ENCODE data around the gene FTSJ1. TPM values are rescaled to one million over a fixed set of nuclear protein-coding genes. Genes with fewer than 3 reads are reported as not detected.

Gene FTSJ1
- total and polyA plus RNA-seq, 2 of the 4 experiments (the other 2 are of a cell fraction) = 50.8 to 59.9 TPM

DNA sequence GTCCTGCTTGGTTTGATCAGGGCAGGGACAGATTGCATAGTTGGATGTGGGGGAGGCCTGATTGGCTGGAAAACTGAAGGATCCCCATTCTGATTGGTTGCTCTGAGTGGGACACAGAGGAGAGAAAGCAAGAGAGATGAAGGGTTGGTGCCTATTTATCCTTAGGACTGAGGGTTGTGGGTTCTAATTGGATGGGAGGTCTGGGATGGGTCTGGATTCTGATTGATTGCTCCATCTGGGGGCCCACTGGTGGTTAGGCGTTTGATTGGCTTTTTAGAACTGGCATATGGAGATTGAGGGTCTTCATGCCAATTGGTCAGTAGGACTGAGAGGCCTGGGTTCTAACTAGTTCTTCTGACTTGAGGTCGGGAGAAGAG is 45.0 kb downstream of the FTSJ1 start:
- 11% methylated on average over 1 of the region's 2 CpGs; no CpG with 5 or more reads in 1 of the 2 experiments for WGBS, 2 experiments (ENCODE audit: extremely low coverage in 2 of 2, insufficient read length in 1 of 2)
- H3K18ac ChIP-seq (ENCODE audit: low read depth, low read length) = no peak overlapping the region
- H3K9ac ChIP-seq (ENCODE audit: low read depth, low read length) = no peak overlapping the region
- no peak overlapping the region for H2BK15ac ChIP-seq (ENCODE audit: low read depth, low read length)
- intact Hi-C loops (cut with micrococcal nuclease) = no loop called here
- 0 out of 2 replicates have a peak, but pooled peaks cover 3% of the 10 kb centered on the region for H3K9me1 ChIP-seq (ENCODE audit: insufficient read depth, low read length)
- H2BK120ac ChIP-seq (ENCODE audit: low read depth, low read length) = no peak overlapping the region
- H3K27ac ChIP-seq (ENCODE audit: insufficient read depth, low read length) = no peak overlapping the region
- peak overlapping the region; percentile 23 for H2AK9ac ChIP-seq (replicated peaks; ENCODE audit: low read depth, low read length, poor library complexity)
- ChIA-PET CTCF (no interaction called here), POLR2A (ENCODE audit: unreplicated experiment) (no interaction called here)
- DNase-seq = no peak
- TF ChIP-seq, protein P1, sequence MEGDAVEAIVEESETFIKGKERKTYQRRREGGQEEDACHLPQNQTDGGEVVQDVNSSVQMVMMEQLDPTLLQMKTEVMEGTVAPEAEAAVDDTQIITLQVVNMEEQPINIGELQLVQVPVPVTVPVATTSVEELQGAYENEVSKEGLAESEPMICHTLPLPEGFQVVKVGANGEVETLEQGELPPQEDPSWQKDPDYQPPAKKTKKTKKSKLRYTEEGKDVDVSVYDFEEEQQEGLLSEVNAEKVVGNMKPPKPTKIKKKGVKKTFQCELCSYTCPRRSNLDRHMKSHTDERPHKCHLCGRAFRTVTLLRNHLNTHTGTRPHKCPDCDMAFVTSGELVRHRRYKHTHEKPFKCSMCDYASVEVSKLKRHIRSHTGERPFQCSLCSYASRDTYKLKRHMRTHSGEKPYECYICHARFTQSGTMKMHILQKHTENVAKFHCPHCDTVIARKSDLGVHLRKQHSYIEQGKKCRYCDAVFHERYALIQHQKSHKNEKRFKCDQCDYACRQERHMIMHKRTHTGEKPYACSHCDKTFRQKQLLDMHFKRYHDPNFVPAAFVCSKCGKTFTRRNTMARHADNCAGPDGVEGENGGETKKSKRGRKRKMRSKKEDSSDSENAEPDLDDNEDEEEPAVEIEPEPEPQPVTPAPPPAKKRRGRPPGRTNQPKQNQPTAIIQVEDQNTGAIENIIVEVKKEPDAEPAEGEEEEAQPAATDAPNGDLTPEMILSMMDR (conservative IDR thresholded peaks at IDR 0.05; ENCODE audit: low read depth, low read length) = no peak
- TF ChIP-seq POLR2A (IDR thresholded peaks at IDR 0.05; ENCODE audit: low read depth, low read length) (no peak), CEBPB (IDR thresholded peaks at IDR 0.05; ENCODE audit: low read depth, low read length) (no peak), FOS (IDR thresholded peaks at IDR 0.05; ENCODE audit: low read depth, low read length) (no peak), MXI1 (IDR thresholded peaks at IDR 0.05; ENCODE audit: borderline replicate concordance, low read depth, low read length) (no peak), MAFK (IDR thresholded peaks at IDR 0.05; ENCODE audit: low read depth, low read length) (no peak), CHD1 (IDR thresholded peaks at IDR 0.05; ENCODE audit: low read depth, low read length) (no peak), SMC3 (IDR thresholded peaks at IDR 0.05; ENCODE audit: low read depth, low read length) (no peak), MAZ (IDR thresholded peaks at IDR 0.05; ENCODE audit: borderline replicate concordance, low read depth, low read length) (no peak), RCOR1 (IDR thresholded peaks at IDR 0.05; ENCODE audit: insufficient replicate concordance, low read length) (no peak), RAD21 (IDR thresholded peaks at IDR 0.05; ENCODE audit: low read length) (no peak), RFX5 (IDR thresholded peaks at IDR 0.05; ENCODE audit: low read depth, low read length) (no peak), NFE2L2 (IDR thresholded peaks at IDR 0.05; ENCODE audit: low read depth, low read length) (no peak), BHLHE40 (IDR thresholded peaks at IDR 0.05; ENCODE audit: low read depth, low read length) (no peak)
- TF ChIP-seq, protein P2, sequence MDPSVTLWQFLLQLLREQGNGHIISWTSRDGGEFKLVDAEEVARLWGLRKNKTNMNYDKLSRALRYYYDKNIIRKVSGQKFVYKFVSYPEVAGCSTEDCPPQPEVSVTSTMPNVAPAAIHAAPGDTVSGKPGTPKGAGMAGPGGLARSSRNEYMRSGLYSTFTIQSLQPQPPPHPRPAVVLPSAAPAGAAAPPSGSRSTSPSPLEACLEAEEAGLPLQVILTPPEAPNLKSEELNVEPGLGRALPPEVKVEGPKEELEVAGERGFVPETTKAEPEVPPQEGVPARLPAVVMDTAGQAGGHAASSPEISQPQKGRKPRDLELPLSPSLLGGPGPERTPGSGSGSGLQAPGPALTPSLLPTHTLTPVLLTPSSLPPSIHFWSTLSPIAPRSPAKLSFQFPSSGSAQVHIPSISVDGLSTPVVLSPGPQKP (IDR thresholded peaks at IDR 0.05; ENCODE audit: borderline replicate concordance, low read depth, low read length) = no peak
- TF ChIP-seq, protein P3, sequence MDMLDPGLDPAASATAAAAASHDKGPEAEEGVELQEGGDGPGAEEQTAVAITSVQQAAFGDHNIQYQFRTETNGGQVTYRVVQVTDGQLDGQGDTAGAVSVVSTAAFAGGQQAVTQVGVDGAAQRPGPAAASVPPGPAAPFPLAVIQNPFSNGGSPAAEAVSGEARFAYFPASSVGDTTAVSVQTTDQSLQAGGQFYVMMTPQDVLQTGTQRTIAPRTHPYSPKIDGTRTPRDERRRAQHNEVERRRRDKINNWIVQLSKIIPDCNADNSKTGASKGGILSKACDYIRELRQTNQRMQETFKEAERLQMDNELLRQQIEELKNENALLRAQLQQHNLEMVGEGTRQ (IDR thresholded peaks at IDR 0.05; ENCODE audit: low read depth, low read length) = no peak
- 0 out of 2 replicates have a peak, but pooled peaks cover 2% of the 10 kb centered on the region for H3K4me1 ChIP-seq (ENCODE audit: control insufficient read depth, insufficient read depth, low read length)
- H4K5ac ChIP-seq (ENCODE audit: low read depth, low read length) = no peak overlapping the region
- peak overlapping the region; percentile 86 for H2AFZ ChIP-seq (replicated peaks; ENCODE audit: low read length, poor library complexity)
- BruUV-seq (replicated peaks) = no TSS peak
- H2BK5ac ChIP-seq (ENCODE audit: low read depth, low read length, poor library complexity, severe bottlenecking) = no peak overlapping the region
- in situ Hi-C loops (cut with MboI; ENCODE audit: low sequenced_read_pairs) = no loop called here
- H3K4me2 ChIP-seq (ENCODE audit: low read depth, low read length) = peak overlapping the region; percentile 94
- H3K27me3 ChIP-seq (ENCODE audit: control insufficient read depth, insufficient read depth, low read length) = no peaks in the 10 kb centered on the region
- dilution Hi-C loops (cut with HindIII; ENCODE audit: low sequenced_read_pairs, unreplicated experiment) = no loop called here
- H4K8ac ChIP-seq (ENCODE audit: low read depth in 2 of 2, low read length in 2 of 2) = peak overlapping the region; percentile 75 to 76; a peak in 3 of 4 replicates
- H3K14ac ChIP-seq (replicated peaks; ENCODE audit: low read depth, low read length) = no peak overlapping the region
- H4K20me1 ChIP-seq (ENCODE audit: insufficient read depth, low read length) = no peaks in the 10 kb centered on the region
- H3K9me3 ChIP-seq (ENCODE audit: control insufficient read depth, insufficient read depth, low read length) = no peaks in the 10 kb centered on the region; the same call in 1 of the 2 replicates
- H2AK5ac ChIP-seq (ENCODE audit: low read depth, low read length) = no peak overlapping the region
- peaks cover 3% of the 10 kb centered on the region for H3K36me3 ChIP-seq (ENCODE audit: control insufficient read depth, insufficient read depth, low read length)
- no peak overlapping the region for H2BK20ac ChIP-seq (ENCODE audit: low read depth, low read length)
- H3K4me3 ChIP-seq (ENCODE audit: insufficient read depth, low read depth, low read length) = peak overlapping the region; percentile 63; the same call in 1 of the 2 replicates
- ATAC-seq (ENCODE audit: low read depth) = no peak
- no peak overlapping the region for H4K91ac ChIP-seq (ENCODE audit: insufficient read depth, low read depth, low read length)
- 0 out of 2 replicates have a peak overlapping the region, but pooled peaks have one; percentile 66 for H3K23ac ChIP-seq (ENCODE audit: low read depth, low read length)
- H3K4ac ChIP-seq (ENCODE audit: low read depth, low read length) = no peak overlapping the region; the same call in 1 of the 2 replicates
- H3K79me1 ChIP-seq (ENCODE audit: low read depth in 1 of 2, low read length in 2 of 2) = peaks cover 3 to 6% of the 10 kb centered on the region in 2 experiments; a peak in 3 of 4 replicates
- H3K56ac ChIP-seq (ENCODE audit: extremely low read depth, insufficient read depth, low read length) = no peak overlapping the region
